Peyer's patch (tissue), 4 donors: ENCODE results near the gene DAO.

Experiments used
- CTCF ChIP-seq, 6 experiments: fragments of 450-650 bp in 4 of 6; fragments of 200-600 bp in 2 of 6; sonication (generic) in 1 of 6; IDR thresholded peaks; one replicate each; pipeline ENCODE4 v1.5.1; 2017 to 2019; ENCODE audit warnings: antibody characterized with exemption in 6 of 6, mild to moderate bottlenecking in 3 of 6, moderate library complexity in 1 of 6
- POLR2A ChIP-seq, 2 donors: fragments of 450-650 bp; IDR thresholded peaks; one replicate each; pipeline ENCODE4 v1.5.1; 2017; ENCODE audit warnings: antibody characterized with exemption in 2 of 2, mild to moderate bottlenecking in 2 of 2, moderate library complexity in 2 of 2

DNA sequence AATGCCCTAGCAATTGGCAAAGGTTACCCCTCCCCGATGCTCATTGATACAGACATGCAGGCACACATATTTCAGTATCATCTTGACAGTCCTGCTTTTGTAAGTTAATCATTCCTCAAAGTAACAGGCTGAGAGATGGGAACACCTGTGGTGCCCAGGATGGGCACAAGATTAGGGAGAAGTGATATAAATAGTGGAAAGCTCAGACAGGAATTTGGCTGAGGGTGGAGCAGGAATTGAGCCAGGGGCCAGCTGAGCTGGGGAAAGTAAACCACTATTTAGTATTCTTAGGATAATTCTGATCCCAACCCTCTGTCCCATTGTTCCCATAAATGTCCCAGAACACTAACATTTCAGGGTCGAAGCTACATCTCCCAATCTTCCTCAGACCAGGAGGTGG lies 38.3 kb downstream of the DAO start:
- TF ChIP-seq POLR2A (IDR thresholded peaks at IDR 0.05): no peak
- no peak for TF ChIP-seq CTCF (IDR thresholded peaks at IDR 0.05)
